CD4-positive, alpha-beta T cell treated with Interleukin-4 for 4 hours (primary cell): ENCODE data around the gene SLC2A13.
"Not testable (repeated sequence)": the region's sequence is repeated elsewhere in the genome, so short reads cannot be mapped to it uniquely, and the experiment has no call there.

ENCODE experiments used
- DNase-seq: peaks from one replicate; pipeline ENCODE4 v3.0.0-alpha.2; 2020

SLC2A13 gene

DNA sequence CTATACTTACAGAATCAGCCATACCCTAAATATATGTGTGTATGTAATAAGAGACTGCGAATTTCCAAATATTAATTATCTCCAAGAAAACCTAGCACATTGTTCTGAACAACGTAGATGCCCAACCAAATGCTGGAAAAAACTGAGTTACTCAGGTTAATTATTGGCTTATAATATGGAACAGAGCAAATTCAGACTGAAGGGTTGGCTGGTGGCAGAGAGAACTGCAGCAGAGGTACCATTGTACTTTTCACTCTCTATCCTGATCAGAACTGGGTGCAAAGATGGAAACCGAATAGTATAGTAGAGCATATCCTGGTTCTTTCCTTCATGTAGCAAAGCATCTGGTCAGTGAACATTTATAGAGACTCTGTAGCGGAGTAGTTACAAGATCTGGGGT is 185.7 kb downstream of the SLC2A13 start:
- DNase-seq = no peak

- no peak for DNase-seq
These were observed 186.1 kb downstream of the SLC2A13 start for GRCh38 chr12:39919790-39920189.

DNA sequence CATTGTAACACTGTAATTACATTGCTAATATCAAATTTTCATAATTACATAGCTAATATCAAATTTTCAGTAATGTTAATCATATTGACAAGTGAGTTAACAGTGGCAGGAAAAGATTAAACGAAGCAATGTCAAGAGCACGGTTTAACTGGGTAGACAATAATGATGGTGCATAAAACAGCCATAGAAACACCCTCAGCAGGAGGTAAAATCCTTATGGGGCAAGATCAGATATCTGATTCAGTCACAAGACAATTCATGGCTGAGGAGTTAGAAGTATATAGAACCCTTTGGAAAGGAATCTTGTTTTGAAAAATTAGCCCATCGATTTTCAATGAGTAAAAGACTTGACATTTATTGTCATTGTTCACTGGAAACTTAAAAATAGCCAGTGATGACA is 190.6 kb downstream of the SLC2A13 start:
- DNase-seq = no peak

GRCh38 chr12:39912211-39912980 is 193.5 kb downstream of the SLC2A13 start:
- DNase-seq = no peak

DNA sequence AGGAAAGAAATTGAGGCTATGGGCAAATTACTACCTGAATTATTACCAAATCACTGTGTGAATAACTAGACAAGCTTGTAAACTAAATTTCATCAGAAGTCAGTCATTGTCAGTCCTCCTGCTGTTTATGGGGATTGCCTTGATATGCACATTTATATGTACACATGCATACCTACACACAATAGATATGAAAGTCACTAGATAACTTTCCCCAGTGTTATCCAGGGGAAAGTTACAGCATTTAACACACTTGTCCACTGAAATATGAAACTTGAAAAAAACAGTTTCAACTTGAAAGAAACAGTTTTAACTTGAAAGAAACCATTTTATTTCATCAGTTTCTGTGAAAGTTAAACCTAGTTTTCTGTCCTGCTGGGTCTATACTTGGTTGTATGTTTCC is 199.6 kb downstream of the SLC2A13 start:
- no peak for DNase-seq

DNA sequence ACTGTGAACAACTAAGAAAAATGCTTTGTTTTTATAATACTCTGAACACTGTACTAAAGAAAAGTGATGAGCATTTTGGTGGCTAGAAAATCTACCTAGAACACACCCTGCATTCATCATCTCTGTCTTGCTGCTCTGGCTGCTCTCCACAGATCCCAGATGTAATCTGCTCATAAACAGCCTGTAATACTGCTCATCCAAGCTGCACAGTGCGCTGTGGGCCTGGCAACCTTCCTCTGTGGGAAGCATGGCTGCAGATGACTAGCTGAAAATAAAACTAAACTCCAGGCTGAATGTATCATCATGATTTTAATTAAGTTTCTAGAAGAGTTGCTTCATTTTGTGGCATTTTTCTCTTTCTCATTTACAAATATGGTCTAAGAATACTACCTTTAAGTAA is 200.7 kb downstream of the SLC2A13 start:
- DNase-seq = no peak

DNA sequence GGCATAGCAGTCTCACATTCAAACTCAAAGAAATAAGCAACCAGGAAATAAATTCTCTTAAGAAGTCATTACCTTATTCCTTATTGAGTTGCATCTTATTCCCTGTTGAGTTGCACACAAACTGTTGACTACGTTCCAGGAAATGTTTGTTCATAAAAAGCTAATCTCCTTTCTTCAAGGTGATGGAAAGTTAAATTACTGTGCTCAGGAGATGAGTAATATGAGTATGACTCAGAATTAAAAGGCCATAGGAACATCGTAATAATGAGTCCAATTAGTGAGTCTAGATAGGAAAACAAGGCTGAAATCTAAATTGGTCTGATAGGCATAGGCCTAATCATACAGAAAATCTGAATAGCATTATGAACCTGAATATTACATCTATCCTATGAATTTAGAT is 203.1 kb downstream of the SLC2A13 start:
- DNase-seq = no peak

- DNase-seq = no peak
These were observed 208.6 kb downstream of the SLC2A13 start for GRCh38 chr12:39897315-39897714.

DNA sequence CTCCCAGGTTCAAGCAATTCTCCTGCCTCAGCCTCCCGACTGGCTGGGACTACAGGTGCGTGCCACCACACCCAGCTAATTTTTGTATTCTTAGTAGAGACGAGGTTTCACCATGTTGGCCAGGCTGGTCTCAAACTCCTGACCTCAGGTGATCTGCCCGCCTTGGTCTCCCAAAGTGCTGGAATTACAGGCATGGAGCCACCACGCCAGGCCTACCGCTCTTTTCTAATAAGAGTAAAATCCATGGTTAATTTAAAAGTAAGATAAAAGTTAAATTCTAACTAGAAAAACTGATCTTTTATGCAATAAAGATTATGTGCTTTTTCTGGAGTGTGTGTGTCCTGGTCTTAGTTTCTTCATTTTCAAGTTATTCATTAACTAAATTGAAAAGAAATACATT is 212.5 kb downstream of the SLC2A13 start:
- not testable (repeated sequence) for DNase-seq

GRCh38 chr12:39892146-39892545 is 213.7 kb downstream of the SLC2A13 start:
- DNase-seq = no peak

DNA sequence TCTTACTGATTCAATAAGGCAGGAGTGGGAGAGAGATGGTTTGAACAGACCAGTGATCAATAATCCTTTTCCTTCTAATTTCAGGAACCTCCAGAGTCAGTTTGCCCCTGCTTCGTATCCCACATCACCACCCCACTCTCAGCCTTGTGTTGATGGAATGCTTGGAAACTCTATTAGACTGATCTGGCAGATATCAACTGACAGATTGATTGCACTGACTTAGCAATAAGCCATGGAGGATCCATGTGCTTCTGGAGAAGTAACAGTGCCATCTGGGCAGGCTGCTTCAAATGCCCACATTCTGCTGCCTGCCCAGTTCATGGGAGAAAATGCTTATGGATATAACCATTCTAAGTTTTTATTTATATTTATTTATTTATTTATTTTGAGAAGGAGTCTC is 218.0 kb downstream of the SLC2A13 start:
- no peak for DNase-seq

- DNase-seq = no peak
These were observed 219.8 kb downstream of the SLC2A13 start for GRCh38 chr12:39886106-39886505.

GRCh38 chr12:39884616-39885125 is 221.2 kb downstream of the SLC2A13 start:
- no peak for DNase-seq

GRCh38 chr12:39883411-39883810 is 222.5 kb downstream of the SLC2A13 start:
- no peak for DNase-seq

DNA sequence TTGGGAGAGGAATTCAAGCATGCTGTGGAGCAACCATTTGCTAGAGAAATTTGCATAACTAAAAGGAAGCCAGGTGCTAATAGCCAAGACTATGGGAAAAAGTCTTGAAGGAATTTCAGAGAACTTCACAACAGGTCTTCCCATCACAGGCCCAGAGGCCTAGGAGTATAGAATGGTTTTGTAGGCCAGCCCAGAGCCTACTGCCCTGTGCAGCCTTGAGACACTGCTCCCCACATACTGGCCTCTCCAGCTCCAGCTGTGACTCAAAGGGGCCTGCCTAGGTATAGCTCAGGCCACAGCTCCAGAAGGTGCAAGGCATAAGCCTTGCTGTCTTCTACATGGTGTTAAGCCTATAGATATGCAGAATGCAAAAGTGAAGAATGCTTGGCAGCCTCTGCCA is 227.1 kb downstream of the SLC2A13 start:
- no peak for DNase-seq

- DNase-seq = no peak
These were observed 230.2 kb downstream of the SLC2A13 start for GRCh38 chr12:39875721-39876120.

DNA sequence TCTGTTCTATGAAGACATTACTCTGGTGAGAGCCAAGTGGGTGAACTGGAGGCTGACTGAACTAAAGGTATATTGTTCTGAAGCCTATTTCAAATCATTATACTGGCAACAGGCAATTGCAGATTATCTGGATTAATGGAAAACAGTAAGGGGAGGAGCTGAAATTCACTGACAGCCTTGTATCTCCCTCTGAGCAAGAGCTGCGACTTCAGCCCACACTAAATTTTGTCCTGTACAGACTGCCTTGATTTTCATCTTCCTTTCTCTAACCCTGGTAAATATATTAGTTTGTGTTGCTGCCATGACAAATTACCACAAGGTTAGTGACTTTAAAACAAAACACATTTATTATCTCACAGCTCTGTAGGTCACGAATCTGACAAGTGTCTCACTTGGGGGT is 231.1 kb downstream of the SLC2A13 start:
- no peak for DNase-seq

GRCh38 chr12:39873065-39873464 is 232.8 kb downstream of the SLC2A13 start:
- no peak for DNase-seq

GRCh38 chr12:39872425-39872824 is 233.5 kb downstream of the SLC2A13 start:
- DNase-seq = no peak

DNA sequence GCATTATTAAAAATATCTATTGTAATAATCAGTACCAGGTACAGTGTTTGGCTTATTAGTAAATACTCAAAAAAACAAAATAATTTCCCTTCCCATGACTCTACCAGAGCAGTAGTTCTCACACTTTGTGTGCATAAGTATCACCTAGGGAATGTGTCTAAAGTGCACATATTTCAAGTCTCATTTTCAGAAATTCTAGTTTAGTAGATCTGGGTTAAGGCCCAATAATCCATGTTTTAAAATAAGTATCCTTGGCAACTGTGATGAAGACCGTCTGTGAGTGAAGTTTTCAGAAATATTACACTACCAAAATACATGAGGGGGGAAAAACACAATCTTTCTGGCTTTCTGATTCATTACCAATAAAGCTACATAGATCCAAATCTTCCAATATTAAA is 237.6 kb downstream of the SLC2A13 start:
- no peak for DNase-seq

GRCh38 chr12:39867631-39868327 is 238.1 kb downstream of the SLC2A13 start:
- DNase-seq = no peak

GRCh38 chr12:39866135-39866534 is 239.7 kb downstream of the SLC2A13 start:
- DNase-seq = no peak

DNA sequence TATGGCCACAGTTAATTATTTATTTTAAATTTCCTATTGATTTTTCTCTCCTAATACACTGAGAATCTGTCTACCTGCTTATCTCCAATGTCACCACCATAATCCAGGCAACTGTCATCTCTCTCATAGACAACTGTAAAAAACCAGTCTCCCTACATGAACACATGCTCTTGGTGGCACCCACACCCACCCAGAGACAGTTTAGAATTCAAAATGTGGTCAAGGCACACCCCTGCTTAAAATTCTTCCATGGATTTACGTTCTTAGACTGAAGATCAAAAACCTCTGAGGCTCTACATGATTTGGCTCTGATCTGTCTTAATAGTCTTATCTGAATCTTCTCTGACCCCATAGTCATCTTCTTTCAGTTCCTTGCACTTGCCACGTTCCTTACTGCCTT is 245.2 kb downstream of the SLC2A13 start:
- no peak for DNase-seq

DNA sequence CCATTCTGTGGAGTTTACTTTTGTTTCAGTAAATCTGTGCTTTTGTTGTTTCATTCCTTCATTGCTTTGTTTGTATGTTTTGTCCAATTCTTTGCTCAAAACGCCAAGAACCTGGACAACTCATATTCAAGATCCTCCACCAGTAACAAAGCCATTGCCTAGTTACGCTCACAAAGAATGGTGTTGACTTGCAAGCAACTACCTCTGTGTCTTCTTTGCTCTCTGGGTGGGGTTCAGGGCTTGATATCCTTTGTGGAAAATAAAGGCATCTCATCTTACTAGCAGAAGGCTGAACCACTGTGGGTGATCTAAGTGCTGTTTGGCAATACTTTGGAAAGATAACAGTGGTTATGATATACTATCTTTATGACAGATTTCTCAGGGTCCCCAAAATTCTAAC is 252.9 kb downstream of the SLC2A13 start:
- DNase-seq = no peak
